Testis (tissue), 3 donors: ENCODE measurements around the gene FBN2. TPM values are rescaled to one million over a fixed set of nuclear protein-coding genes. Genes with fewer than 3 reads are reported as not detected.

Source experiments
- DNase-seq: peaks from one replicate; pipeline ENCODE4 v3.0.0-alpha.2; 2019
- H3K27ac ChIP-seq, 2 donors: fragments of 200-600 bp; sonication (generic); one replicate each; pipeline ENCODE4 v1.5.1; 2019
- H3K27me3 ChIP-seq: fragments of 200-600 bp; sonication (generic); one replicate; pipeline ENCODE4 v1.5.1; 2019
- H3K36me3 ChIP-seq: fragments of 200-600 bp; sonication (generic); one replicate; pipeline ENCODE4 v1.5.1; 2017; ENCODE audit warnings: low read depth; ENCODE audit errors: missing control alignments
- H3K4me1 ChIP-seq: fragments of 200-600 bp; sonication (generic); one replicate; pipeline ENCODE4 v1.5.1; 2019
- H3K4me3 ChIP-seq, 2 donors: fragments of 200-600 bp; sonication (generic); one replicate each; pipeline ENCODE4 v1.5.1; 2017 to 2019
- H3K9me3 ChIP-seq: fragments of 200-600 bp; sonication (generic); one replicate; pipeline ENCODE4 v1.5.1; 2017
- POLR2A ChIP-seq: fragments of 450-650 bp; IDR thresholded peaks from one replicate; pipeline ENCODE4 v1.6.1; 2017; ENCODE audit warnings: antibody characterized with exemption, mild to moderate bottlenecking, moderate library complexity
- WGBS, 2 donors: methylation state at CpG; one replicate each; pipeline ENCODE4 v1.1.5; 2018; 5-methylcytosine and 5-hydroxymethylcytosine counted together
- intact Hi-C: fragments of 100-400 bp; cut with DNase I; formaldehyde crosslinking; loops from one replicate; pipeline ENCODE4 v1.15.1; 2023; ENCODE audit warnings: low total_unique reads
- polyA plus RNA-seq: library from polyadenylated mRNA; stranded (reverse); fragments of 350-450 nt; fragmentation: Illumina TruSeq; extraction: RNeasy Lipid Tissue Mini Kit (QIAGEN cat#74804); gene quantifications from one replicate; pipeline ENCODE4 v1.2.3, GENCODE V29; 2014; ENCODE audit warnings: low read depth, low replicate concordance; ENCODE audit not compliant: insufficient read depth
- total RNA-seq, 2 donors: library from RNA; depleted of rRNA; stranded (reverse); fragments of >200 nt; gene quantifications; one replicate each; pipeline ENCODE4 v1.2.3, GENCODE V29; 2016
- TF ChIP-seq, protein P1 (sequence below), 3 experiments: fragments of 450-650 bp in 2 of 3; fragments of 200-600 bp in 1 of 3; sonication (generic) in 1 of 3; IDR thresholded peaks; one replicate each; pipeline ENCODE4 v1.5.1; 2016 to 2019; ENCODE audit warnings: antibody characterized with exemption in 3 of 3, mild to moderate bottlenecking in 2 of 3, moderate library complexity in 1 of 3

Gene FBN2
- total and polyA plus RNA-seq, 3 donors from 2014 or later = 13.8 to 22.4 (median 17.5) TPM

DNA sequence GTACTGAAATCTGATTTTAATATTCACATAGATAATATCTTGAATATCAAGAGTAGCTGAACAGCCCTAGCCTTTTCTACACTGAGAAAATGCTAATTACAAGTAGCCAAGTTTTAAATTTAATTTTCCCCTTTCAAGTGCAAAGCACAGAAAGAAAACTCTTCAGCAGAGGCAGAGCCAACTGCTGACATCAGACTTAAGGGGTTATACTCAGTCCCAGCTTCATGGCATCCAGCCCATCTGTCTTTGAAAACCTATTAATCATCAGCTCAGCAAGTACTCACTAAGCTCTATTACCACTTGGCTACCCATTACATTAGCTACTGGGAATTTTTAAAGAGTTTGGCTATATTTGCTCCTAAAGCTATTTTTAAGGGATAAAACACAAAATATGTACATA lies 234.0 kb downstream of the FBN2 start:
- no peak for TF ChIP-seq POLR2A
- TF ChIP-seq, protein P1, sequence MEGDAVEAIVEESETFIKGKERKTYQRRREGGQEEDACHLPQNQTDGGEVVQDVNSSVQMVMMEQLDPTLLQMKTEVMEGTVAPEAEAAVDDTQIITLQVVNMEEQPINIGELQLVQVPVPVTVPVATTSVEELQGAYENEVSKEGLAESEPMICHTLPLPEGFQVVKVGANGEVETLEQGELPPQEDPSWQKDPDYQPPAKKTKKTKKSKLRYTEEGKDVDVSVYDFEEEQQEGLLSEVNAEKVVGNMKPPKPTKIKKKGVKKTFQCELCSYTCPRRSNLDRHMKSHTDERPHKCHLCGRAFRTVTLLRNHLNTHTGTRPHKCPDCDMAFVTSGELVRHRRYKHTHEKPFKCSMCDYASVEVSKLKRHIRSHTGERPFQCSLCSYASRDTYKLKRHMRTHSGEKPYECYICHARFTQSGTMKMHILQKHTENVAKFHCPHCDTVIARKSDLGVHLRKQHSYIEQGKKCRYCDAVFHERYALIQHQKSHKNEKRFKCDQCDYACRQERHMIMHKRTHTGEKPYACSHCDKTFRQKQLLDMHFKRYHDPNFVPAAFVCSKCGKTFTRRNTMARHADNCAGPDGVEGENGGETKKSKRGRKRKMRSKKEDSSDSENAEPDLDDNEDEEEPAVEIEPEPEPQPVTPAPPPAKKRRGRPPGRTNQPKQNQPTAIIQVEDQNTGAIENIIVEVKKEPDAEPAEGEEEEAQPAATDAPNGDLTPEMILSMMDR (IDR thresholded peaks at IDR 0.05) = no peak
- no peak for DNase-seq
- Histone ChIP-seq H3K36me3 (no peaks in the 10 kb centered on the region), H3K4me3 (no peak overlapping the region), H3K9me3 (no peaks in the 10 kb centered on the region), H3K4me1 (no peaks in the 10 kb centered on the region), H3K27me3 (no peaks in the 10 kb centered on the region), H3K27ac (no peak overlapping the region)
- intact Hi-C loops = no loop called here

DNA sequence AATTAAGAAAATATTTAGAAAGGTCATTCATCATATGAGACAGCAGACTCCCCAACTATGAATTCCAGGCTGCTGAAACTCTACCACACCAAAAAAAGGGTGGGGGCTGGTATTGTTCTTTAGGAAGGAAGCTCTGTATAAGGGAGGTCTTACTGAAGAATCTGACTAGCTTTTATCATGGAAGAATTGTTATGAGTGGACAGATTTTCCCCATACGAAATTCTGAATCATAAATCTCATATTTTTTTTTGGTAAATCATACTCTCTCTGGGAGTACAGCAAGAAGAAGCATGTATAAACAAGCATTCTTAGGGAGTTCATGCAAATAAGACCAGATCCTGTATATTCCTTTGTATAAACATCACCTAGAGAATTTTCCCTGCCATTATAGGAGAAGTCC lies 234.5 kb downstream of the FBN2 start:
- Histone ChIP-seq H3K27me3 (no peaks in the 10 kb centered on the region), H3K27ac (no peak overlapping the region), H3K9me3 (no peaks in the 10 kb centered on the region), H3K36me3 (no peaks in the 10 kb centered on the region), H3K4me3 (no peak overlapping the region), H3K4me1 (no peaks in the 10 kb centered on the region)
- TF ChIP-seq, protein P1 (IDR thresholded peaks at IDR 0.05) = no peak
- TF ChIP-seq POLR2A = no peak
- intact Hi-C loops = no loop called here
- DNase-seq = no peak
- 68 to 70% methylated on average over 1 of the region's 1 CpG for WGBS, 2 donors

DNA sequence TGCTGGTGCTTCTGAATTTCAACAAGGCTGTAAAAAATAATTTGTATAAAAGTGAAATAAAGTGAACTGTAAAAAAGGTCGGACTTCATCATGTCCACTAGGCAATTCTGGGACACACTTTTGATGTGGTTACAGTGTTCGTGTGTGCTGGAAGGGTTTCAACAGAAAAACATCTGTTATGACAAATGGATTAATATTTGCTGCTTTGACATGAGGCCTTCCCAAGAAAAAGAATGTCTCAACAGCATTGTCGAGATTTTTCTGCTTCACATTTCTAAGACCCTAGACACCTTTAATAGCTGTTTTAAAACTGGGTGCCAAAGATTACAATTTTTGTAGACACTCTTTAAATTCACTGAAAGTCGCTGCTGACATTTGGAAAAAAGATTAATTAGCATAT lies 237.9 kb downstream of the FBN2 start:
- H3K36me3 ChIP-seq = no peaks in the 10 kb centered on the region
- no peaks in the 10 kb centered on the region for H3K27me3 ChIP-seq
- H3K4me3 ChIP-seq = no peak overlapping the region
- no peak overlapping the region for H3K27ac ChIP-seq
- TF ChIP-seq, protein P1 (IDR thresholded peaks at IDR 0.05) = no peak
- no peak for TF ChIP-seq POLR2A
- no peak for DNase-seq
- no peaks in the 10 kb centered on the region for H3K9me3 ChIP-seq
- no peaks in the 10 kb centered on the region for H3K4me1 ChIP-seq
- intact Hi-C loops = no loop called here
- WGBS, 2 donors = 85 to 87% methylated on average over 4 of the region's 4 CpGs

DNA sequence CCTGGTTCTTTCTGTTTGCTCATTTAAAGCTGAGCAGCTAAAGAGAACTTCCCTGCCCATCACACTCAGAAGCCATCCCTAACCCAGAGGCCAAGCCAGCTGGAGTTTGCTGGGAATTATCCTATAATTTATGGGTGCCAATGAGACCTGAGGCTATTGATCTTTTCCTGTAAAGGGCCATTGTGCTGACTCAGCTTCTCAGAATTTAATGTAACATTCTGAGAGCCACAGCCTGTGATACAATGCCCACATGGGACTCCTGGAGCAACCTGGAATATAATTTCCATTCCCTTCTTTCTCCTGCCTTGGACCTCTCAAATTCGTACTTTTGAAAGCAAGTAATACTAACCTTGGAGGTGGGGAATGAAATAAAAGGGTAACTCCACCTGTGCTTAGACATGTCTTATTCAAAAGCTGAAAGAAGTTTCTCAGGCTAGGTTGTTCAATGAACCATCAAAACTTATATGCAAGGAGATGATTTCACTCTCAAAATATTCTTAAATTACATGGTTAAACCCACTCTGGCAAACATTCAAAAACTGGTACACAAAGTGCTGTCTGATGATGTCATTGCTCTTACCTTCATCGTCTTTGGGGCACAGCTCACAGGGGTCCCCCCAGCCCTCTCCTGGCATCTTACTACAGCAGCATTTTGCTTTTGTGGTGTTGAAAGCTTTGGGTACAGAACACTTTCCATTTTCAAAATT lies 247.7 kb downstream of the FBN2 start:
- no peak for DNase-seq
- TF ChIP-seq, protein P1 (IDR thresholded peaks at IDR 0.05) = no peak
- H3K4me3 ChIP-seq = no peak overlapping the region
- no peak overlapping the region for H3K27ac ChIP-seq
- H3K27me3 ChIP-seq = no peaks in the 10 kb centered on the region
- WGBS, 2 donors = 57 to 60% methylated on average over 2 of the region's 2 CpGs
- H3K36me3 ChIP-seq = no peaks in the 10 kb centered on the region
- no peaks in the 10 kb centered on the region for H3K9me3 ChIP-seq
- intact Hi-C loops = no loop called here
- no peaks in the 10 kb centered on the region for H3K4me1 ChIP-seq

DNA sequence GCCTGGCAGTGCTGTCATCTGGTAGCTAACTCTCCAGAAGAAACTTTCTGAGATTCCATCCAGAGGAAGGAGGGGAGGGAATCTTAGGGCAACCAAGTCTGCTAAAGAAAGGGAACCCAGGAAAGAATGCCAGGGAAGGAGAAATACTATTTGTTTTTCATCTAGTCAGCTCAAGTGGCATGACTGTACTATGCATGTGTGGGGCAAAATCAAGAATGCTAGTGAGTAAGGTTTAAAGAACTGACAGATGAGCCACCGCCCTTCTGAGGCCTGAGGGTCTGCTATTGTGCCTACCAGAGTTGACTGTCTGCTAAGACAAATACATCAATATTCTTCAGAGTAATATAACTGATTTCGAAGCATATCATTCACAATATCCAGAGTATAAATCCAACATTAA lies 250.3 kb downstream of the FBN2 start:
- intact Hi-C loops = no loop called here
- Histone ChIP-seq H3K9me3 (no peaks in the 10 kb centered on the region), H3K4me1 (no peaks in the 10 kb centered on the region), H3K36me3 (no peaks in the 10 kb centered on the region), H3K4me3 (no peak overlapping the region), H3K27me3 (no peaks in the 10 kb centered on the region), H3K27ac (no peak overlapping the region)
- 94 to 98% methylated on average over 2 of the region's 2 CpGs for WGBS, 2 donors
- no peak for TF ChIP-seq POLR2A
- TF ChIP-seq, protein P1 (IDR thresholded peaks at IDR 0.05) = no peak
- no peak for DNase-seq
